ENCODE results near the gene SLC12A4. TPM values are rescaled to one million over a fixed set of nuclear protein-coding genes. Genes with fewer than 3 reads are reported as not detected.
"Not testable (repeated sequence)": the region's sequence is repeated elsewhere in the genome, so short reads cannot be mapped to it uniquely, and the experiment has no call there.

SLC12A4 gene
- total RNA-seq, 1 experiment from 2014 or later, result 62.6 TPM

DNA sequence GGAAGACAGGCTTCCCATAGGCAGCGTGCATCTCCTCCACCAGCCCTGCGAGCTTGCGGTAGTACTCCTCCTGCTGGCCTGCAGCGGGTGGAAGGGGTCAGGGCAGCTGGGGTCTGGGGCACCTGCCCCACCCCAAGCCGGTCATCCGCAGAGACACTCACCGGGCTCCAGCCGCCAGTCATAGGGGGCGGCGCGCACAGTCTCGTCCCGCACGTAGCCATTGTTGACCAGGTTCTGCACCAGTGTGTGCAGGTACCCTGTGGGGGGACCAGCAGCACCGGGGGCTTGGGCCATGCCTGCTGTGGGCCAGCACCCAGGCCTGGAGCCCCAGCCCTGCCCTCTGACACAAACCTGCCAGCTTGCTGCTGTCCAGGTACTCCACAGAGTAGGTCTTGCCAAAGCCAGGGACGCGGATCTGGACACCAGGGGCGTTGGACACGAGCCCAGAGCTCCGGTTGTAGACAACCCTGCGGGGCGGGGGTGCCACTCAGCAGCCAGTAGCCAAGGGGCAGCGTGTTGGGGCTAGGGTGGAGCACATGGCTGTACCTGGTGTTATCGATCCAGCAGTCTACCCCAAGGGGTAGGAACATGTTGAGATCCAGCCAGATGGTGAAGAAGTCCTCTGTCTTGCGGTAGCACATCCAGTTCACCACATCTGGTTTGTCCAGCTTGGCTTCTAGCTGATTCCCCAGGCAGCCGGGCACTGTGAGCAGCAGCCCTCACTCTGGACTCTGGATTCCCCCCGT, 25.8 kb downstream of the SLC12A4 start:
- DNase-seq (ENCODE audit: low read depth), result no peak

DNA sequence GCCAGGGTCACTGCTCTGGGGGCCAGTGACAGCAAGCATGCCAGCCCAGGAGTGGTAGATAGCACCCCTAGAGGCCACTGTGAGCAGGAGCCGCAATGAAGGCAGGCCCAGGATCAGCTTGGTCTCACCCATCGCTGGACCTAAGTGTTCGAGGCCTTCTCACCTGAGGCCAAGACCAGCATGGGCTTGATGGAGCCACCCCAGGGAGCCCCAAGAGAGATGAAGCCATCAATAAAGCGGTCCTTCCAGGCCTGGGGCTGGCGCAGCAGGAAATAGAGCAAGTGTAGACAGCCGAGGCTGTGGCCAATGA, 26.3 kb downstream of the SLC12A4 start:
- peak; percentile 37 for DNase-seq (ENCODE audit: low read depth)

- DNase-seq (ENCODE audit: low read depth), result no peak
Measured at GRCh38 chr16:67941469-67942199, 26.8 kb downstream of the SLC12A4 start.

- DNase-seq (ENCODE audit: low read depth), result no peak
Measured at GRCh38 chr16:67940446-67941089, 27.9 kb downstream of the SLC12A4 start.

DNA sequence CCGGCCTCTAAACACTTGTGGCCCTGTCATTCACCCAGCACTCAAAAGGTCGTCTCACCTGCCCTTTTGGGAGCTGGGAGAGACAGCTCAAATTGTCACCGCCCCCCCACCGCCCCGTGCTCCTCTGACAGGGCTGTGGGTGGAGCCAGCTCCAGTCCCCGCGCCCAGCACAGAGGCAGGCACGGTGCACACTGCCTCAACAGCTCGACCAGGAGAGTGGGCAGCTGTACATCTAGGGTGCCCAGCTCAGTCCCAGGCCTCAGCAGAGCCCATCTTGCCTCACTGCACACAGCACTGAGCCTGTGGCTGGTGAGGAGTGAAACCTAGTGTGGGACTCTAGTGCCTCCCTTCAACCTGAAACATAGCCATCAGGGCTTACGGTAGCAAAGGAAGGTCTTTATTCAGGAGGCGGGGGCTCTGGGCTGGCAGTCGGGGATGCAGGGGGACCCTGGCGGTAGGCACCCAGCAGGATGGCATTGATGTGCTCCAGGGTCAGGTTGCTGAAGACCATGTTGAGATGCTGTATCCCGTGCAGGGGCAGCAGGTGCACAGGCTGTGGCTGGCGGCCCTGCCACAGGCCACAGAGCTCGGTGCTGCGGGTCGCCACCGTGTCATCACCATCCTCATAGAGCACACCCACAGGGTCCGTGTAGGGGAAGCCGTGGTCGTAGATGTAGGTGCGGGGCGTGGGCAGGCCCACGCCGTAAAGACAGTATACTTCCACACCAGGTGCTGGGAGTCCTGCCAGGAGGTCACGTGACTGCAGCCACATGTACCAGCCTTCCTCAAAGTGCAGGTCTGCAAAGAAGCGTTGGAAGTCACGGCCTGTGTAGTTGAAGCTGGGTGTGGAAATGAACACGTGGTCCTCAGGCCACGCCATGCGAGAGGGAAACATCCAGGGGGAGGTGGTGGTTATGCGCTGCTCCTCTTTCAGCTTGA, 28.7 kb downstream of the SLC12A4 start:
- DNase-seq (ENCODE audit: low read depth), result no peak

DNA sequence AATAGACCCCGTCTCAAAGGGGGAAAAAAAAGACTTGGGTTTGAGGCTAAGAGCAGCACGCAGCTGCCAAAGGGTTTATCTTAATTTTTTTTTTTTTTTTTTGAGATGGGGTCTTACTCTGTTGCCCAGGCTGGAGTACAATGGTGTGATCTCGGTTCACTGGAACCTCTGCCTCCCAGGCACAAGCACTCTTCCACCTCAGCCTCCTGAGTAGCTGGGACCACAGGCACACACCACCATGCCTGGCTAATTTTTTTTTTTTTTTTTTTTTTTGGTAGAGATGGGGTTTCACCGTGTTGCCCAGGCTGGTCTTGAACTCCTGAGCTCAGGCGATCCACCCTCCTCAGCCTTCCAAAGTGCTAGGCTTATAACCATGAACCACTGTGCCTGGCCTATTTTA, 30.7 kb downstream of the SLC12A4 start:
- DNase-seq (ENCODE audit: low read depth), result not testable (repeated sequence)

DNA sequence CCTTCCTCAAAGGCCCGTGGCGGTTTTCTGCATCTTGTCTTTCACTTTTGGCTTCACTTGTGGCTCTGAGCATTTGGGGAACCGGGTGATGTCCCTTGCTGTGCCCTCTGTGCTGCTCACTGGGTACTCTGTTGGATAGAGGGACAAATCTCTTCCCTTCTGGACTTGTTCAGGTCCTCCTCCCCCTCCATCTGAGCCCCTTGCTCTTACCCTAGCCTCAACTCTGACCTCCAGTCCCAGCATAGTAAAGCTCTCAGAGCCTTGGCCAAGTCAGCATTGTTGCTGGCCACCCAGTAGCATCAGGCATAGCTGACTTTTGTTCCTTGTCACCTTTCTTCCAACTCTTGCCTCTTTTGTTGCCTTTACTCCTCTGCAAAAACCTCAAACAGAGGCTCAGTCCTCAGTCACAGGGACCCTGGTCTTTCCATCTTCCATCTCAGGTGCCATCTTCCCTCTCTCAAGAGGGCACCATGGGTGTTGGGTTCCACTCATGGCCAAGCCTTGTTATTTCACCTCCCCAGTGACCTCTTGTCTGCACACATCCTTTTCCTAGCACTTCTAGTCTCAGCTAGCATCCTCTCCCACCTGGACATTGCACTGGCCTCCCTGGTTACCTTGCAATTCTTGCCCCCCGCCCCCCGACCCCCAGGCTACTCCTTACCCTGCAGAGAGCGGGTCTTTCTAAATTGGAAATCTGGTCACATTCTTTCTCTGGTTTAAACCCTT, 31.4 kb downstream of the SLC12A4 start:
- no peak for DNase-seq (ENCODE audit: low read depth)

DNA sequence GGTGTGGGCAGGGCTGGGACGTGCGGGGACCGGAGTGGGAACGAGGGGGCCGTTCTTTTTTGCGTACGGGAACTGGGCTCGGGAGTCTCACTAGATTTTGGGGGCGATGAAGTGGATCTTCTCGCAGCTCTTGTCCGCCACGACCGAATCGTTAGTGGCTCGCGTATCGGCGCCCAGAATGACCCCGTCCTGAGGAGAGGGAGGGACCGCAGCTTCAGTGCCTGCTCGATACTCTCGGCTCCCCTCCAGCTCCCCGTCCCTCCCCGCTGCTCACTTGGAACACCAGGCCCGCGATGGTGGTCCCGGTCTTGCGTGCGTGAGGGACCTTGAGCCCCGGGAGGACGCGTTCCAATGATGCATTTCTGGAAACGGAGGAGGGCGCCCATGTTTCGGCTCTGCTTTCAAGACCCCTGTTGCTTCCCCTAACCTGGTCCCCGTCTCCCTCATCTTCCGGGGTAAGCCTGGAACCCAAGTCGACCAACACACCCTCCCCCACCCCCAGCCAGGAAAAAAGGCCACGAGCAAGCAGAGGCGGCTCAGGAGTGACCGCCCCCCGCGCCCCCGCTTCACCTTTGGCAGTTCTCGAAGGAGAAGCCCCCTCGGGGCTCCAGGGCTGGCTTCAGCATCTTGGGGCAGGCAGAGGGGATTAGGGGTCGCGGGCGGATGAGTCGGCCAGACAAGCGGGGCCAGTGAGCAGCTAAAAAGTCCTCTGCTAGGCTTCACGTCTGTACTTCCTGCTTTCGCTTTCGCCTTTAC, 32.1 kb downstream of the SLC12A4 start, which contains the start of gene PSMB10:
Gene PSMB10 (minus strand): TSS at position 727 of the 756 bp plus-strand sequence. CDS start 101 bp downstream, at position 626.
- DNase-seq (ENCODE audit: low read depth), result peak; percentile 71

DNA sequence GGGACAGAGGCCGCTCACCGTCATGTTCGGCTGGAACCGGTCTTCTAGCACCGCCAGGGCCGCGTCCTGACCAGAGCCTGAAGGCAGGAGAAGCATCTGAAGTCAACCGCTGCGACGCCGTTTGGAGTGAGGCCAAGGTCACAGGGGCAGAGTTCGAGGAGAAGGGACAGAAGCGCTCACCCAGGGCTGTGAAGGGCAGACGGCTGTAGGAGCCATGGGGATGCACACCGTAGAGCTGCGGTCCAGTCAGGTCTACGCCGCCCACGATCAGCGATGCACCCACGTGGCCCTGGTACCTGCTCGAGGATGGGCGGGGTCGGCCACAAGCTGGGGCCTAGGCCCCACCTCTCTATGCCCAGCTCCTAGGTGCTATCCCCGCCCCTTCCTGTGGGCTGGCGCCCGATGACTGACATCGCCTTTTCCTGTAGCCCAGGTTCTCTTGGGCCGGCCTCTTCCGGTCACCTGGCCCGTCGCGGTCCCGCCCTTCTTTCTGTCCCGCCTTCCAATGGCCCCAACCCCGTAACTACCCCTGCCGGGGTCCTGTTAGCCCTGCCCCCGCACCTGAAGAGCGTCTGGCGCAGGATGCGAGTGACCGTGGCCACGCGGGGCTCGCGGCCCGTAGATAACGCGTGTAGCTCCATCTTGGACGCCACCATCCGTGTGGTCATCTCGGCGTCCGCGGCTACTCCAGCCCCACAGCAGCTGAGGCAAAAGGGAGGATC, 32.9 kb downstream of the SLC12A4 start:
- DNase-seq (ENCODE audit: low read depth), result peak; percentile 87

GRCh38 chr16:67935101-67935401, 33.4 kb downstream of the SLC12A4 start:
- no peak for DNase-seq (ENCODE audit: low read depth)

- peak; percentile 34 for DNase-seq (ENCODE audit: low read depth)
Measured at GRCh38 chr16:67934306-67935100, 33.9 kb downstream of the SLC12A4 start.

GRCh38 chr16:67933805-67934204, 34.6 kb downstream of the SLC12A4 start:
- DNase-seq (ENCODE audit: low read depth), result no peak

DNA sequence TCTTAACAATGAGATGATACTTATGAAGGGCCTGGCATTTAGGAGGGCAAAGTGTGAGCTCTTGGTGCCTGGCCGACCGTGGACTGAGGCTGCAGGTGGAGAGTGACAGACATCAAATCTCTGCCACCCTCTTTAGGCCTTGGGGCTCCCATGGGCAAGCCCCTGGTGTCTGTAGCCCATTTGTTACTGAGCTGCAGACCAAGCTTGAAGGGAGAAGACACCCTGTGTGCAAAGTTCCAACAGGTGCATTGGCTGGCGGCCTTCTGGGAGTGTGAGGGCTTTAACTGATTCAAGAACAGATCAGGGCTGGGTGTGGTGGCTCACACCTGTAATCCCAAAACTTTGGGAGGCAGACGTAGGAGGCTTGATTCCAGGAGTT, 36.0 kb downstream of the SLC12A4 start:
- no peak for DNase-seq (ENCODE audit: low read depth)

DNA sequence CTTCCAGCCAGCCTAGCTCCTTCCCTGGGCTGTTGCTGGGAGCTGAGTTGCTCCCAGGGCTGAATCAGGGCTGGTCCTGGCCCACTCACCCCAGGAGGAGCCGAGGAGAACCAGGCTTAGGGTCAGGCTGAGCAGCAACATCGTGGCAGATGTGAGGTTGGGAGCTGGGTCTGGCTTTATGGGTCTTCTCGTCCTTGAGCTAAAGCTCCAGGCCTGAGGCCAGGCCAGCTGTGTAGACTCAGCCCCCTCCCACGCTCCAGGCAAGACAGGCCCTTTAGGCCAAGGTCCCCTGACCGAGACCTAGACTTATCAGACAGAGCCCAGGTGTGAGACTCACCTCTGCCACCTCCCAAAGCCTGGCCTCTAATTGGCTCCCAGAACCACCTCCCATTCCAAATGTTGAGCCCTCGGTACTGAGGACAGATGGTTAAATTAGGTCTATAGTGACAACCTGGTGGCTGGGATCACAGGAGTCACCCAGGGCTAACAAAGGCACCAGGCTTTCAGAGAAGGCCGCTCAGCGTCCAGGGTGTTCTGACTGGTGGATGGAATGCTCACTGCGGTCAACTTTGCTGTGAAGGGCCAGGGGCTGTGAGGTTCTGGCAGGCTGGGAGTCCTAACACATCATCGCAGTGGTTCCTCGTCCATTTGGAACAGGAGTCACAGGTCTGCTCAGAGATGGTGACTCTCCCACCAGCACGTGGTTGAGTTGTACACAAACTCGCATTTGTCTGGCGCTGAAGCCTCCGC, 36.5 kb downstream of the SLC12A4 start, which contains the start of gene CTRL:
Gene CTRL (minus strand): TSS at position 151 of the 750 bp plus-strand sequence. CDS start 10 bp downstream, at position 141.
- no peak for DNase-seq (ENCODE audit: low read depth)

- DNase-seq (ENCODE audit: low read depth), result no peak
Measured at GRCh38 chr16:67930678-67931211, 37.7 kb downstream of the SLC12A4 start.

GRCh38 chr16:67930191-67930590, 38.2 kb downstream of the SLC12A4 start:
- no peak for DNase-seq (ENCODE audit: low read depth)

GRCh38 chr16:67928561-67929364, 39.7 kb downstream of the SLC12A4 start:
- DNase-seq (ENCODE audit: low read depth), result peak; percentile 50
